HepG2 (cell line): ENCODE results near the gene IGLL1. TPM values are rescaled to one million over a fixed set of nuclear protein-coding genes. Genes with fewer than 3 reads are reported as not detected.

Experiments used
- ATAC-seq: fragments of 200-7000 bp; cut with Tn5 transposase; 3 replicates; pipeline ENCODE4 v1.9.1; 2020; ENCODE audit warnings: mild to moderate bottlenecking, moderate library complexity
- BruUV-seq: library from RNA; stranded (reverse); fragments of 400-500 nt; replicated peaks from 2 replicates; lab custom pipeline; 2021; lab: Mats Ljungman, UMichigan
- CTCF ChIA-PET: fragments of 300-600 bp; formaldehyde crosslinking; extraction: SDS; loops from one replicate; lab custom pipeline; 2021; ENCODE audit warnings: low total read pairs, inconsistent platforms, low intra/inter-chr PET ratio; lab: Yijun Ruan, JAX
- POLR2A ChIA-PET: fragments of 350-600 bp; sonication (Branson Sonifier 250); formaldehyde crosslinking; loops from one replicate; lab custom pipeline; 2020; ENCODE audit warnings: antibody characterized with exemption, inconsistent platforms; lab: Yijun Ruan, JAX
- DNase-seq: peaks from one replicate; pipeline ENCODE4 v3.0.0-alpha.2; 2015; ENCODE audit warnings: low spot score
- FAIRE-seq: peaks from 3 replicates; lab custom pipeline; 2011; peaks lifted over from hg19 to GRCh38; lab: Jason Lieb, UNC
- H2AFZ ChIP-seq: one replicate; pipeline ENCODE4 v1.6.1; 2011; ENCODE audit warnings: low read length, inconsistent platforms
- H3K27ac ChIP-seq: fragments of 300-600 bp; 3 replicates; pipeline ENCODE4 v1.8.0; 2011; ENCODE audit warnings: mixed run types, mild to moderate bottlenecking, mixed read lengths, low read length, inconsistent platforms; ENCODE audit not compliant: insufficient read depth; ENCODE audit errors: extremely low read length
- H3K27me3 ChIP-seq, 2 experiments: fragments of 200-600 bp in 1 of 2; 2 replicates in 1 of 2; 3 replicates in 1 of 2; pipeline versions ENCODE4 v1.6.0 to v1.8.0; 2011; ENCODE audit warnings: low read length in 2 of 2, mild to moderate bottlenecking in 2 of 2, moderate library complexity in 2 of 2, inconsistent platforms in 1 of 2; ENCODE audit not compliant: insufficient read depth in 2 of 2, control insufficient read depth in 1 of 2
- H3K36me3 ChIP-seq, 2 experiments: fragments of 200-600 bp in 1 of 2; replicated peaks in 1 of 2; 2 replicates in 1 of 2; 3 replicates in 1 of 2; pipeline versions ENCODE4 v1.5.1 to v1.8.0; 2011; ENCODE audit warnings: low read length in 2 of 2, inconsistent platforms in 1 of 2; ENCODE audit not compliant: insufficient read depth in 2 of 2, control insufficient read depth in 1 of 2
- H3K4me1 ChIP-seq: 2 replicates; pipeline ENCODE4 v1.5.1; 2012; ENCODE audit warnings: low read length, inconsistent platforms; ENCODE audit not compliant: insufficient read depth
- H3K4me2 ChIP-seq: 2 replicates; pipeline ENCODE4 v1.6.0; 2011; ENCODE audit warnings: low read depth, low read length, inconsistent platforms
- H3K4me3 ChIP-seq, 3 experiments: fragments of 200-600 bp in 1 of 3; sonication (generic), shearing (Covaris generic) in 1 of 3; replicated peaks in 1 of 3; 2 replicates each; pipeline ENCODE4 v1.5.1; 2011 to 2016; ENCODE audit warnings: low read length in 3 of 3, inconsistent platforms in 2 of 3, low read depth in 2 of 3, mild to moderate bottlenecking in 2 of 3, control low read depth in 1 of 3, mixed read lengths in 1 of 3; ENCODE audit not compliant: insufficient read depth in 1 of 3
- H3K79me2 ChIP-seq: one replicate; pipeline ENCODE4 v1.6.1; 2011; ENCODE audit warnings: low read length, inconsistent platforms; ENCODE audit not compliant: insufficient read depth
- H3K9ac ChIP-seq: 2 replicates; pipeline ENCODE4 v1.6.0; 2011; ENCODE audit warnings: mild to moderate bottlenecking, low read depth, low read length, inconsistent platforms; ENCODE audit not compliant: insufficient read depth
- H3K9me3 ChIP-seq: 2 replicates; pipeline ENCODE4 v1.5.1; 2012; ENCODE audit warnings: mild to moderate bottlenecking, low read length
- H4K20me1 ChIP-seq: 2 replicates; pipeline ENCODE4 v1.6.0; 2011; ENCODE audit warnings: inconsistent platforms, mild to moderate bottlenecking, low read length, moderate library complexity; ENCODE audit not compliant: insufficient read depth
- ATF7 ChIP-seq, 2 experiments: fragments of 450-650 bp in 1 of 2; sonication (generic) in 1 of 2; formaldehyde crosslinking in 1 of 2; IDR thresholded peaks; 2 replicates each; pipeline versions ENCODE4 v1.4.0 to v1.6.1; 2016 to 2020; ENCODE audit warnings: antibody characterized with exemption in 1 of 2, mild to moderate bottlenecking in 1 of 2, missing genetic modification reagents in 1 of 2
- CBX2 ChIP-seq, 2 experiments: fragments of 200-600 bp in 1 of 2; sonication (generic); formaldehyde crosslinking in 1 of 2; IDR thresholded peaks; 2 replicates each; pipeline versions ENCODE4 v1.7.0 to v1.8.1; 2018 to 2022; ENCODE audit warnings: low read depth in 2 of 2, low read length in 1 of 2, mild to moderate bottlenecking in 1 of 2, missing genetic modification reagents in 1 of 2
- CBX5 ChIP-seq: sonication (generic); formaldehyde crosslinking; IDR thresholded peaks from 2 replicates; pipeline ENCODE4 v1.4.0; 2020; ENCODE audit warnings: missing genetic modification reagents, borderline replicate concordance
- DPF2 ChIP-seq: sonication (generic); formaldehyde crosslinking; IDR thresholded peaks from 2 replicates; pipeline ENCODE4 v1.4.0; 2020; ENCODE audit warnings: mild to moderate bottlenecking, low read depth, missing genetic modification reagents, borderline replicate concordance
- EEA1 ChIP-seq: sonication (generic); formaldehyde crosslinking; IDR thresholded peaks from 2 replicates; pipeline ENCODE4 v1.5.1; 2020; ENCODE audit warnings: mild to moderate bottlenecking, missing genetic modification reagents, borderline replicate concordance
- HMG20B ChIP-seq: conservative IDR thresholded peaks from 2 replicates; pipeline ENCODE4 v1.6.1; 2016; ENCODE audit warnings: missing genetic modification reagents, missing compliant biosample characterization
- NFE2L2 ChIP-seq: fragments of 150-350 bp; IDR thresholded peaks from 2 replicates; pipeline ENCODE4 v1.6.1; 2014; ENCODE audit warnings: low read length
- PHF8 ChIP-seq: sonication (generic); formaldehyde crosslinking; IDR thresholded peaks from 2 replicates; pipeline ENCODE4 v1.5.0; 2020; ENCODE audit warnings: missing genetic modification reagents
- POGZ ChIP-seq: sonication (generic); formaldehyde crosslinking; IDR thresholded peaks from 2 replicates; pipeline ENCODE4 v1.4.0; 2020; ENCODE audit warnings: mild to moderate bottlenecking, missing genetic modification reagents
- SRSF1 ChIP-seq: fragments of 200-400 bp; formaldehyde crosslinking; optimal IDR thresholded peaks from 2 replicates; pipeline ENCODE3; 2017; ENCODE audit warnings: mild to moderate bottlenecking, low read depth, low read length, moderate library complexity
- SRSF9 ChIP-seq: fragments of 200-400 bp; formaldehyde crosslinking; IDR thresholded peaks from 2 replicates; pipeline ENCODE4 v1.6.1; 2018; ENCODE audit warnings: borderline replicate concordance, mild to moderate bottlenecking, low read depth, low read length; ENCODE audit not compliant: insufficient read depth, poor library complexity, severe bottlenecking
- TEAD2 ChIP-seq: sonication (generic); formaldehyde crosslinking; IDR thresholded peaks from 2 replicates; pipeline ENCODE4 v1.9.0; 2021; ENCODE audit warnings: missing genetic modification reagents
- U2AF2 ChIP-seq: fragments of 200-400 bp; formaldehyde crosslinking; IDR thresholded peaks from 2 replicates; pipeline ENCODE4 v1.6.1; 2017; ENCODE audit warnings: low read depth, mild to moderate bottlenecking, low read length
- YEATS2 ChIP-seq: sonication (generic); formaldehyde crosslinking; IDR thresholded peaks from 2 replicates; pipeline ENCODE4 v1.4.0; 2020; ENCODE audit warnings: missing genetic modification reagents, borderline replicate concordance
- ZBTB21 ChIP-seq: sonication (generic); formaldehyde crosslinking; IDR thresholded peaks from 2 replicates; pipeline ENCODE4 v1.4.0; 2020; ENCODE audit warnings: missing genetic modification reagents
- ZBTB37 ChIP-seq: sonication (generic); formaldehyde crosslinking; IDR thresholded peaks from 2 replicates; pipeline ENCODE4 v1.4.0; 2020; ENCODE audit warnings: mild to moderate bottlenecking, missing genetic modification reagents
- ZFX ChIP-seq: sonication (generic); formaldehyde crosslinking; IDR thresholded peaks from 2 replicates; pipeline ENCODE4 v1.4.0; 2020; ENCODE audit warnings: mild to moderate bottlenecking, low read depth, missing genetic modification reagents, moderate library complexity
- ZNF605 ChIP-seq: sonication (generic); formaldehyde crosslinking; IDR thresholded peaks from 2 replicates; pipeline ENCODE4 v1.8.0; 2022; ENCODE audit warnings: mild to moderate bottlenecking, missing genetic modification reagents
- ZNF747 ChIP-seq: sonication (generic); formaldehyde crosslinking; IDR thresholded peaks from 2 replicates; pipeline ENCODE4 v1.8.1; 2023; ENCODE audit warnings: missing genetic modification reagents, mild to moderate bottlenecking, borderline replicate concordance
- WGBS: methylation state at CpG from one replicate; pipeline ENCODE4 v1.1.6; 2017; ENCODE audit warnings: low lambda C conversion rate; 5-methylcytosine and 5-hydroxymethylcytosine counted together
- in situ Hi-C: cut with HindIII; loops from 2 replicates; pipeline ENCODE4 v1.10.0; 2017; ENCODE audit warnings: low pct_unique_long_range_greater_than_20kb; ENCODE audit not compliant: extremely low pct_ligation_motif_present
- intact Hi-C: fragments of 100-400 bp; cut with micrococcal nuclease; formaldehyde crosslinking; loops from one replicate; pipeline ENCODE4 v1.10.0; 2022; ENCODE audit not compliant: unreplicated experiment
- polyA plus RNA-seq, 8 experiments: library from polyadenylated mRNA; depleted of rRNA in 3 of 8; stranded (reverse) in 7 of 8; unstranded in 1 of 8; fragments of >200 nt; fragmentation: Illumina TruSeq in 4 of 8; extraction: Trizol in 4 of 8; gene quantifications; 2 replicates each; pipeline versions ENCODE4 v1.2.1 to v1.2.3, GENCODE V29; 2011 to 2016; ENCODE audit warnings: low read depth in 4 of 8, missing spikeins in 1 of 8, mixed read lengths in 1 of 8; ENCODE audit not compliant: insufficient read depth in 1 of 8
- total RNA-seq, 5 experiments: library from RNA; depleted of rRNA; stranded (reverse); fragments of >200 nt; fragmentation: Illumina TruSeq; extraction: Trizol; gene quantifications; 2 replicates each; pipeline ENCODE4 v1.2.3, GENCODE V29; 2016; ENCODE audit warnings: low read depth in 1 of 5

IGLL1 gene
- total and polyA plus RNA-seq, 2 of the 13 experiments (the other 11 are each of a cell fraction or from before 2014, with no cell fraction given) = not detected

DNA sequence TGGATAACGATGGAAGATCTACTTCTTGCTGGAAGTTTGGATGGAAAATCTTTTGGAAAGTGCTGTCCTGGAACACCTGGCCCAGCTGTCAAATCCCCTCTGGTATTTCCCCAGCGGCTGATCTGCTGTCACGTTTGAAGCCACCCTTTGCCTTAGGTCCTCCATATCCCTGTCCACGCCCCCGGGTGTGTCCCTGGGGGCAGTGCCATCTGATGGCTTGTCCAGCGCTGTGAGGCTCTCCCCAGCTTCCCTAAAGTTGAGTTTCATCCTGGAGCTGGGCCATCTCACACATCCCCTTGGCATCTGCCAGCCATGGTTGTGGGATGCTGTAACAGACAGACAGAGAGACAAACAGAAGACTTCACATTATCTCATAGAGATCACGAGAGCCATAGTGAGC lies 3.1 kb upstream of the IGLL1 start:
- Histone ChIP-seq H3K36me3 (no peaks in the 10 kb centered on the region), H4K20me1 (no peaks in the 10 kb centered on the region), H3K27ac (no peak overlapping the region), H3K4me3 (no peak overlapping the region), H3K4me2 (no peak overlapping the region), H3K9me3 (no peaks in the 10 kb centered on the region), H3K4me1 (no peaks in the 10 kb centered on the region), H3K27me3 (peaks cover 3 to 27% of the 10 kb centered on the region in 2 experiments; a peak in 3 of 5 replicates), H3K79me2 (no peaks in the 10 kb centered on the region), H3K9ac (no peak overlapping the region), H2AFZ (no peak overlapping the region)
- BruUV-seq = no TSS peak
- DNase-seq (no peak), FAIRE-seq (no peak), ATAC-seq (no peak)
- in situ Hi-C loops = loop anchor here (10.0 to 25.0 kb wide), 2 partner anchors 96 to 188 kb away; no protein-coding TSS in a partner anchor
- CTCF ChIA-PET = no interaction called here
- POLR2A ChIA-PET = interaction anchor here (0.6 kb wide), 1 partner anchor 274 kb away, joined by 5 read pairs; the partner anchor contains the start of gene SLC2A11
- TF ChIP-seq ZBTB21 (CRISPR knock-in tag) = no peak
- no peak for TF ChIP-seq PHF8 (CRISPR knock-in tag)
- no peak for TF ChIP-seq NFE2L2
- TF ChIP-seq DPF2 (CRISPR knock-in tag) = no peak
- TF ChIP-seq YEATS2 = no peak
- no peak for TF ChIP-seq CBX5
- intact Hi-C loops = no loop called here
- WGBS = 37% methylated on average over 6 of the region's 7 CpGs

DNA sequence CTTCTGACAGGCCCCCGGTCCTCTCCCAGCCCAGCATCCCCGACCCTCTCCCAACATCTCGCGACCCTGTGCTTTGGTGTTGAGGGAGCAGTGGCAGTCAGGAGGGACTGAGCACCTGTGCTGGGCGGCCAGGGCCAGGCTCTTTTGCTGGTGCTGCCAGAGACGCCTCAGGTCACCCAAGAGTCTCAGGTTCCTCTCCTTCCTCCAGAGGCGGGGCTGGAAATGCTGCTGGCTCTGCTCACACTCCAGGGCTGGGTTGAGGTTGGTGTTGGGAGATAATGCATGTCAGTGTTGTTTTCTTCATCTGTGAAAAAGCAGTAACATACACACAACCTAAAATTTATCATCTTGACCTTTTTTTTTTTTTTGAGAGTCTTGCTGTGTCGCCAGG lies 1.2 kb upstream of the IGLL1 start:
- Histone ChIP-seq H3K9me3 (no peaks in the 10 kb centered on the region), H3K27me3 (peaks cover 3 to 27% of the 10 kb centered on the region in 2 experiments; a peak in 3 of 5 replicates), H4K20me1 (no peaks in the 10 kb centered on the region), H3K27ac (no peak overlapping the region), H3K4me3 (no peak overlapping the region), H3K4me1 (no peaks in the 10 kb centered on the region), H3K9ac (no peak overlapping the region), H3K36me3 (no peaks in the 10 kb centered on the region), H3K4me2 (no peak overlapping the region), H3K79me2 (no peaks in the 10 kb centered on the region), H2AFZ (no peak overlapping the region)
- FAIRE-seq (no peak), ATAC-seq (no peak), DNase-seq (no peak)
- no TSS peak for BruUV-seq
- in situ Hi-C loops (loop anchor here (10.0 to 25.0 kb wide), 2 partner anchors 94 to 186 kb away; no protein-coding TSS in a partner anchor), intact Hi-C loops (no loop called here)
- WGBS = 41% methylated on average over 8 of the region's 8 CpGs
- ChIA-PET CTCF (no interaction called here), POLR2A (no interaction called here)
- TF ChIP-seq ZFX (CRISPR knock-in tag) (no peak), TEAD2 (CRISPR knock-in tag) (no peak), ZNF747 (CRISPR knock-in tag) (no peak), POGZ (CRISPR knock-in tag) (no peak), SRSF9 (no peak), ZNF605 (no peak), SRSF1 (no peak), U2AF2 (no peak), ATF7 (IDR thresholded peaks at IDR 0.05) (no peak), ATF7 (CRISPR knock-in tag; IDR thresholded peaks at IDR 0.05) (no peak), HMG20B (CRISPR knock-in tag) (no peak), PHF8 (CRISPR knock-in tag) (no peak), ZBTB37 (CRISPR knock-in tag) (no peak), EEA1 (no peak), CBX2 (IDR thresholded peaks at IDR 0.05; ENCODE audit: low read depth, low read length) (no peak), CBX2 (CRISPR knock-in tag; IDR thresholded peaks at IDR 0.05; ENCODE audit: low read depth) (no peak)
